ENCODE results near the gene DVL3. TPM values are rescaled to one million over a fixed set of nuclear protein-coding genes. Genes with fewer than 3 reads are reported as not detected.

The DVL3 gene
- total RNA-seq, 1 experiment from 2014 or later, result 60.7 TPM

GRCh38 chr3:184211718-184212117, 56.5 kb downstream of the DVL3 start:
- no TSS peak for BruUV-seq (replicated peaks)
- no peak for TF ChIP-seq RAD21 (IDR thresholded peaks at IDR 0.05; ENCODE audit: low read depth)
- TF ChIP-seq, protein P1, sequence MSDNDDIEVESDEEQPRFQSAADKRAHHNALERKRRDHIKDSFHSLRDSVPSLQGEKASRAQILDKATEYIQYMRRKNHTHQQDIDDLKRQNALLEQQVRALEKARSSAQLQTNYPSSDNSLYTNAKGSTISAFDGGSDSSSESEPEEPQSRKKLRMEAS (IDR thresholded peaks at IDR 0.05), result no peak
- no peak for TF ChIP-seq EZH2phosphoT487 (IDR thresholded peaks at IDR 0.05; ENCODE audit: borderline replicate concordance)
- TF ChIP-seq ELF1 (IDR thresholded peaks at IDR 0.05; ENCODE audit: borderline replicate concordance, low read depth), result no peak
- TF ChIP-seq ZNF274 (IDR thresholded peaks at IDR 0.05; ENCODE audit: low read depth, low read length), result no peak
- TF ChIP-seq CTCF (IDR thresholded peaks at IDR 0.05 in 2 of 3, conservative IDR thresholded peaks at IDR 0.05 in 1 of 3; ENCODE audit: borderline replicate concordance in 1 of 3, insufficient read depth in 1 of 3, low read depth in 2 of 3, low read length in 2 of 3), result no peak
- TF ChIP-seq CEBPB (IDR thresholded peaks at IDR 0.05; ENCODE audit: low read depth), result no peak
- Histone ChIP-seq H3K4me1 (ENCODE audit: control insufficient read depth in 1 of 2, insufficient read depth in 2 of 2, low read length in 2 of 2) (no peaks in the 10 kb centered on the region), H3K79me2 (ENCODE audit: insufficient read depth, low read length) (no peaks in the 10 kb centered on the region), H3K9me2 (ENCODE audit: insufficient read depth) (no peaks in the 10 kb centered on the region), H2AFZ (ENCODE audit: low read depth, low read length, poor library complexity, severe bottlenecking) (no peak overlapping the region), H3K4me2 (ENCODE audit: low read length) (no peak overlapping the region), H3K27ac (ENCODE audit: low read depth, low read length) (no peak overlapping the region), H3K9ac (ENCODE audit: low read length) (no peak overlapping the region), H4K20me1 (ENCODE audit: insufficient read depth) (no peaks in the 10 kb centered on the region), H3K36me3 (ENCODE audit: control insufficient read depth in 1 of 2, insufficient read depth in 2 of 2, low read length in 2 of 2) (no peaks in the 10 kb centered on the region), H3K4me3 (replicated peaks in 1 of 2; ENCODE audit: low read depth in 1 of 2, low read length in 2 of 2) (no peak overlapping the region), H3K9me3 (ENCODE audit: control insufficient read depth in 1 of 2, insufficient read depth in 1 of 2, low read depth in 1 of 2, low read length in 2 of 2) (no peaks in the 10 kb centered on the region), H3K27me3 (ENCODE audit: insufficient read depth, low read length) (no peaks in the 10 kb centered on the region)
- intact Hi-C loops (cut with micrococcal nuclease), result no loop called here
- POLR2A ChIA-PET, result no interaction called here
- no peak for ATAC-seq
- CTCF ChIA-PET, result interaction anchor here (0.8 kb wide), 1 partner anchor 16 kb away, joined by 3 read pairs; no protein-coding TSS in a partner anchor
- no peak for DNase-seq (ENCODE audit: low read depth, low spot score)
- RAD21 ChIA-PET (ENCODE audit: low non-redundant PET in 1 of 2, low total read pairs in 2 of 2, uncharacterized antibody in 2 of 2, unreplicated experiment in 2 of 2), result no interaction called here

- ATAC-seq, result no peak
Measured at GRCh38 chr3:184218814-184219213, 63.6 kb downstream of the DVL3 start.

More at GRCh38 chr3:184218814-184219213, 63.6 kb downstream of the DVL3 start:
- ChIA-PET POLR2A (no interaction called here), CTCF (no interaction called here), RAD21 (ENCODE audit: low non-redundant PET in 1 of 2, low total read pairs in 2 of 2, uncharacterized antibody in 2 of 2, unreplicated experiment in 2 of 2) (no interaction called here)
- no peak overlapping the region for H3K4me2 ChIP-seq (ENCODE audit: low read length)
- H3K9me2 ChIP-seq (ENCODE audit: insufficient read depth), result no peaks in the 10 kb centered on the region
- no peak overlapping the region for H3K4me3 ChIP-seq (replicated peaks in 1 of 2; ENCODE audit: low read depth in 1 of 2, low read length in 2 of 2)
- H4K20me1 ChIP-seq (ENCODE audit: insufficient read depth), result no peaks in the 10 kb centered on the region
- H3K36me3 ChIP-seq (ENCODE audit: control insufficient read depth in 1 of 2, insufficient read depth in 2 of 2, low read length in 2 of 2), result no peaks in the 10 kb centered on the region
- no peaks in the 10 kb centered on the region for H3K79me2 ChIP-seq (ENCODE audit: insufficient read depth, low read length)
- no peaks in the 10 kb centered on the region for H3K27me3 ChIP-seq (ENCODE audit: insufficient read depth, low read length)
- intact Hi-C loops (cut with micrococcal nuclease), result no loop called here
- H3K9ac ChIP-seq (ENCODE audit: low read length), result no peak overlapping the region
- no peak overlapping the region for H3K27ac ChIP-seq (ENCODE audit: low read depth, low read length)
- no peak overlapping the region for H2AFZ ChIP-seq (ENCODE audit: low read depth, low read length, poor library complexity, severe bottlenecking)
- H3K4me1 ChIP-seq (ENCODE audit: control insufficient read depth in 1 of 2, insufficient read depth in 2 of 2, low read length in 2 of 2), result peaks cover 0 to 4% of the 10 kb centered on the region in 2 experiments; a peak in 1 of 4 replicates
- H3K9me3 ChIP-seq (ENCODE audit: control insufficient read depth in 1 of 2, insufficient read depth in 1 of 2, low read depth in 1 of 2, low read length in 2 of 2), result no peaks in the 10 kb centered on the region
- TF ChIP-seq FOSL1 (IDR thresholded peaks at IDR 0.05; ENCODE audit: low read depth) (no peak), CBX3 (IDR thresholded peaks at IDR 0.05; ENCODE audit: low read depth) (no peak), SRF (IDR thresholded peaks at IDR 0.05; ENCODE audit: low read depth) (no peak), EGR1 (IDR thresholded peaks at IDR 0.05; ENCODE audit: low read depth) (no peak), JUND (IDR thresholded peaks at IDR 0.05) (no peak), ZFX (IDR thresholded peaks at IDR 0.05) (no peak)
- TF ChIP-seq, protein P2, sequence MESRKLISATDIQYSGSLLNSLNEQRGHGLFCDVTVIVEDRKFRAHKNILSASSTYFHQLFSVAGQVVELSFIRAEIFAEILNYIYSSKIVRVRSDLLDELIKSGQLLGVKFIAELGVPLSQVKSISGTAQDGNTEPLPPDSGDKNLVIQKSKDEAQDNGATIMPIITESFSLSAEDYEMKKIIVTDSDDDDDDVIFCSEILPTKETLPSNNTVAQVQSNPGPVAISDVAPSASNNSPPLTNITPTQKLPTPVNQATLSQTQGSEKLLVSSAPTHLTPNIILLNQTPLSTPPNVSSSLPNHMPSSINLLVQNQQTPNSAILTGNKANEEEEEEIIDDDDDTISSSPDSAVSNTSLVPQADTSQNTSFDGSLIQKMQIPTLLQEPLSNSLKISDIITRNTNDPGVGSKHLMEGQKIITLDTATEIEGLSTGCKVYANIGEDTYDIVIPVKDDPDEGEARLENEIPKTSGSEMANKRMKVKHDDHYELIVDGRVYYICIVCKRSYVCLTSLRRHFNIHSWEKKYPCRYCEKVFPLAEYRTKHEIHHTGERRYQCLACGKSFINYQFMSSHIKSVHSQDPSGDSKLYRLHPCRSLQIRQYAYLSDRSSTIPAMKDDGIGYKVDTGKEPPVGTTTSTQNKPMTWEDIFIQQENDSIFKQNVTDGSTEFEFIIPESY (IDR thresholded peaks at IDR 0.05; ENCODE audit: extremely low read depth, insufficient replicate concordance, low read length), result no peak
- TF ChIP-seq, protein P1 (IDR thresholded peaks at IDR 0.05), result no peak
- no TSS peak for BruUV-seq (replicated peaks)
- DNase-seq (ENCODE audit: low read depth, low spot score), result no peak
